Heart left ventricle (tissue), 16 donors: ENCODE measurements around the gene KCTD7. TPM values are rescaled to one million over a fixed set of nuclear protein-coding genes. Genes with fewer than 3 reads are reported as not detected.
"Not testable (repeated sequence)": the region's sequence is repeated elsewhere in the genome, so short reads cannot be mapped to it uniquely, and the experiment has no call there.

ENCODE experiments used
- ATAC-seq, 4 donors: fragments of 200-7000 bp; cut with Tn5 transposase; one replicate each; pipeline ENCODE4 v1.9.1; 2020 to 2022; ENCODE audit warnings: moderate library complexity in 4 of 4, mild to moderate bottlenecking in 3 of 4, moderate number of reproducible peaks in 1 of 4
- DNase-seq, 5 donors: peaks; one replicate each; pipeline ENCODE4 v3.0.0-alpha.2; 2020
- H3K27ac ChIP-seq, 12 donors: fragments of 200-600 bp; sonication (generic) in 4 of 12; one replicate each; pipeline versions ENCODE4 v1.5.0 to v1.8.0; 2016 to 2022; ENCODE audit warnings: mild to moderate bottlenecking in 2 of 12
- H3K27me3 ChIP-seq, 9 donors: fragments of 200-600 bp; sonication (generic) in 2 of 9; one replicate each; pipeline versions ENCODE4 v1.5.1 to v1.8.0; 2016 to 2022; ENCODE audit warnings: mild to moderate bottlenecking in 3 of 9
- H3K36me3 ChIP-seq, 9 donors: fragments of 200-600 bp; sonication (generic) in 2 of 9; one replicate each; pipeline versions ENCODE4 v1.5.0 to v1.8.0; 2018 to 2022; ENCODE audit warnings: mild to moderate bottlenecking in 2 of 9
- H3K4me1 ChIP-seq, 12 donors: fragments of 200-600 bp; sonication (generic) in 4 of 12; one replicate each; pipeline versions ENCODE4 v1.5.0 to v1.8.0; 2016 to 2022; ENCODE audit warnings: mild to moderate bottlenecking in 3 of 12
- H3K4me3 ChIP-seq, 12 donors: fragments of 200-600 bp; sonication (generic) in 4 of 12; one replicate each; pipeline versions ENCODE4 v1.5.0 to v1.8.0; 2017 to 2022; ENCODE audit warnings: mild to moderate bottlenecking in 9 of 12, moderate library complexity in 4 of 12
- H3K9me3 ChIP-seq, 12 donors: fragments of 200-600 bp; sonication (generic) in 4 of 12; one replicate each; pipeline versions ENCODE4 v1.5.0 to v1.8.0; 2016 to 2022; ENCODE audit warnings: mild to moderate bottlenecking in 1 of 12
- CTCF ChIP-seq, 12 donors: fragments of 200-600 bp; sonication (generic) in 4 of 12; IDR thresholded peaks; one replicate each; pipeline versions ENCODE4 v1.5.0 to v1.8.0; 2018 to 2022; ENCODE audit warnings: antibody characterized with exemption in 12 of 12, mild to moderate bottlenecking in 5 of 12
- POLR2A ChIP-seq, 2 donors: fragments of 450-650 bp; IDR thresholded peaks; one replicate each; pipeline ENCODE4 v1.6.1; 2017; ENCODE audit warnings: antibody characterized with exemption in 2 of 2, mild to moderate bottlenecking in 2 of 2, moderate library complexity in 2 of 2
- WGBS, 4 donors: extraction: QIAGEN DNeasy Blood & Tissue Kit in 2 of 4; methylation state at CpG; one replicate each; pipeline versions ENCODE4 v1.1.5 to v1.1.7; 2013 to 2018; 5-methylcytosine and 5-hydroxymethylcytosine counted together
- intact Hi-C, 10 donors: fragments of 100-400 bp; cut with DNase I; formaldehyde crosslinking; loops; one replicate each; pipeline versions ENCODE4 v1.11.1 to v1.14.2; 2022
- polyA plus RNA-seq, 2 donors: library from polyadenylated mRNA; stranded (reverse); fragments of 200-250 nt; gene quantifications; one replicate each; pipeline ENCODE4 v1.2.3, GENCODE V29; 2013
- total RNA-seq, 9 donors: library from RNA; depleted of rRNA in 2 of 9; stranded (reverse); fragments of >200 nt in 2 of 9; fragmentation: NEBNext Ultra II Directional in 3 of 9; extraction: Animal tissue kit (Norgen Biotek cat#: 25700) in 3 of 9; gene quantifications; one replicate each; pipeline versions ENCODE4 v1.1.0 to v1.2.4, GENCODE V29; 2016 to 2023
- donor health status: ischemic (EF 13 %, LVEDD 7.1; RV severe dilation, severe dysfunction).
- donor health status: healthy with polysubstance abuse.
- donor health status: DM: no; HTN: yes; CAD: no.
- donor health status: DM: no; HTN: no; CAD: no.
- donor health status: ischemic (EF 25% LVEDD 6.9; RV normal size, moderate dysfunction).
- donor health status: ischemic (EF 25% LVEDD 5.7; RV mildly dilated, moderate dysfunction).
- donor health status: healthy.
- donor health status: DM: yes; HTN: yes; CAD: no.
- donor health status: ischemic (EF 35%, LVEDD 5.7; RV mildly dilated, moderate dysfunction).
- donor health status: nonischemic (EF 11% LVEDD 7.7; RV severe dilation, severe dysfunction).
- donor health status: DM: yes; HTN: yes; CAD: no.
- donor health status: PGD.
- donor health status: ischemic (EF 29% LVEDD 5.4; RV normal size, mild dysfunction).
- donor health status: nonischemic (EF 23%, LVEDD 6.1; RV moderate dilation, normal function).

KCTD7 gene
- total and polyA plus RNA-seq, 11 donors, result 4.1 to 13.9 (median 11.0) TPM

GRCh38 chr7:66669496-66669895, 40.8 kb downstream of the KCTD7 start:
- 82 to 87% (median 85%) methylated on average over 5 of the region's 5 CpGs for WGBS, 4 donors
- H3K9me3 ChIP-seq, result no peaks in the 10 kb centered on the region
- H3K27ac ChIP-seq, result no peak overlapping the region
- no peak for DNase-seq
- no peak for ATAC-seq
- TF ChIP-seq POLR2A (IDR thresholded peaks at IDR 0.05) (no peak), CTCF (IDR thresholded peaks at IDR 0.05) (no peak)
- no peaks in the 10 kb centered on the region for H3K27me3 ChIP-seq
- H3K4me1 ChIP-seq, result no peaks in the 10 kb centered on the region
- no peaks in the 10 kb centered on the region for H3K36me3 ChIP-seq
- H3K4me3 ChIP-seq, result no peak overlapping the region
- intact Hi-C loops, result no loop called here

- Histone ChIP-seq H3K4me3 (no peak overlapping the region), H3K27me3 (no peaks in the 10 kb centered on the region), H3K36me3 (no peaks in the 10 kb centered on the region), H3K4me1 (no peaks in the 10 kb centered on the region), H3K9me3 (no peaks in the 10 kb centered on the region), H3K27ac (no peak overlapping the region)
- DNase-seq, result no peak
- no peak for ATAC-seq
- WGBS, 4 donors, result 96 to 98% (median 97%) methylated on average over 3 of the region's 3 CpGs
- TF ChIP-seq POLR2A (IDR thresholded peaks at IDR 0.05) (no peak), CTCF (IDR thresholded peaks at IDR 0.05) (no peak)
- intact Hi-C loops, result no loop called here
These were observed 42.4 kb downstream of the KCTD7 start for GRCh38 chr7:66671034-66671433.

- H3K27me3 ChIP-seq, H3K4me3 ChIP-seq, DNase-seq, ATAC-seq, H3K9me3 ChIP-seq, H3K27ac ChIP-seq, H3K36me3 ChIP-seq, H3K4me1 ChIP-seq, intact Hi-C loops: not testable (repeated sequence)
- WGBS, 4 donors, result 76 to 90% (median 86%) methylated on average over 2 of the region's 2 CpGs
These were observed 42.8 kb downstream of the KCTD7 start for GRCh38 chr7:66671486-66671885.

- H3K27me3 ChIP-seq, intact Hi-C loops, H3K36me3 ChIP-seq, H3K27ac ChIP-seq, H3K4me3 ChIP-seq, H3K9me3 ChIP-seq, H3K4me1 ChIP-seq, DNase-seq: not testable (repeated sequence)
- 47 to 58% (median 52%) methylated on average over 1 to 3 of the region's 5 CpGs for WGBS, 4 donors
- peak in 3 of 4 donors; percentile 13 to 64 (median 34) for ATAC-seq
These were observed 43.9 kb downstream of the KCTD7 start for GRCh38 chr7:66672432-66673123.

GRCh38 chr7:66673124-66673640, 44.5 kb downstream of the KCTD7 start:
- WGBS, 4 donors, result 45 to 86% (median 67%) methylated on average over 4 to 6 of the region's 7 CpGs
- H3K9me3 ChIP-seq, intact Hi-C loops, H3K4me1 ChIP-seq, H3K27ac ChIP-seq, H3K4me3 ChIP-seq, DNase-seq, H3K36me3 ChIP-seq, H3K27me3 ChIP-seq: not testable (repeated sequence)
- peak in 3 of 4 donors; percentile 38 to 65 (median 55) for ATAC-seq
